OCI-LY7 (cell line): ENCODE measurements around the gene INTS11. TPM values are rescaled to one million over a fixed set of nuclear protein-coding genes. Genes with fewer than 3 reads are reported as not detected.

Experiments used
- BruUV-seq: library from RNA; stranded (reverse); fragments of 400-500 nt; replicated peaks from 2 replicates; lab custom pipeline; 2021; lab: Mats Ljungman, UMichigan
- CTCF ChIA-PET: fragments of 300-600 bp; sonication (Branson Sonifier 250); formaldehyde crosslinking; loops from one replicate; lab custom pipeline; 2022; ENCODE audit warnings: antibody characterized with exemption; ENCODE audit not compliant: unreplicated experiment; lab: Charles Lee
- POLR2A ChIA-PET: fragments of 300-600 bp; sonication (Branson Sonifier 250); formaldehyde crosslinking; loops from one replicate; lab custom pipeline; 2022; ENCODE audit warnings: antibody characterized with exemption; lab: Charles Lee
- DNase-seq: peaks from one replicate; pipeline ENCODE4 v3.0.0-alpha.2; 2015; ENCODE audit warnings: low spot score
- H2AFZ ChIP-seq: fragments of 200-600 bp; sonication (generic), shearing (Covaris generic); 2 replicates; pipeline ENCODE4 v1.6.1; 2014; ENCODE audit warnings: mild to moderate bottlenecking, antibody characterized with exemption, low read length, moderate library complexity
- H3K27ac ChIP-seq: fragments of 200-600 bp; sonication (generic); 2 replicates; pipeline ENCODE4 v1.5.1; 2014; ENCODE audit warnings: mixed run types, low read depth, mild to moderate bottlenecking, moderate library complexity, low read length, inconsistent platforms; ENCODE audit not compliant: poor library complexity, severe bottlenecking
- H3K36me3 ChIP-seq: fragments of 200-600 bp; sonication (generic); 2 replicates; pipeline ENCODE4 v1.6.1; 2014; ENCODE audit warnings: mild to moderate bottlenecking, antibody characterized with exemption, low read length, moderate library complexity, mixed read lengths; ENCODE audit not compliant: insufficient read depth
- H3K4me1 ChIP-seq: fragments of 200-600 bp; sonication (generic); 2 replicates; pipeline ENCODE4 v1.5.1; 2014; ENCODE audit warnings: mild to moderate bottlenecking, low read length; ENCODE audit not compliant: insufficient read depth, poor library complexity, severe bottlenecking
- H3K4me2 ChIP-seq: fragments of 200-600 bp; sonication (generic); 2 replicates; pipeline ENCODE4 v1.6.1; 2014; ENCODE audit warnings: mild to moderate bottlenecking, low read length
- H3K4me3 ChIP-seq: fragments of 200-600 bp; sonication (generic); 2 replicates; pipeline ENCODE4 v1.5.1; 2014; ENCODE audit warnings: mild to moderate bottlenecking, low read depth, low read length; ENCODE audit not compliant: poor library complexity, severe bottlenecking
- H3K79me2 ChIP-seq: fragments of 200-600 bp; sonication (generic); 2 replicates; pipeline ENCODE4 v1.6.1; 2016; ENCODE audit warnings: low read depth, mild to moderate bottlenecking, low read length, moderate library complexity, mixed read lengths; ENCODE audit not compliant: insufficient read depth
- H3K9me2 ChIP-seq: fragments of 200-600 bp; sonication (generic); 2 replicates; pipeline ENCODE4 v1.6.1; 2016; ENCODE audit warnings: mild to moderate bottlenecking, low read length, mixed read lengths; ENCODE audit not compliant: insufficient read depth
- H3K9me3 ChIP-seq: fragments of 200-600 bp; sonication (generic); 2 replicates; pipeline ENCODE4 v1.6.1; 2014; ENCODE audit warnings: mild to moderate bottlenecking, mixed run types, low read length, mixed read lengths
- H4K20me1 ChIP-seq: fragments of 200-600 bp; sonication (generic); 2 replicates; pipeline ENCODE4 v1.6.1; 2014; ENCODE audit warnings: mild to moderate bottlenecking, antibody characterized with exemption, low read length, moderate library complexity, mixed read lengths; ENCODE audit not compliant: insufficient read depth
- EZH2phosphoT487 ChIP-seq: fragments of 200-600 bp; sonication (generic); IDR thresholded peaks from 2 replicates; pipeline ENCODE4 v1.6.1; 2018; ENCODE audit warnings: low read depth, borderline replicate concordance, mild to moderate bottlenecking, mixed run types, antibody characterized with exemption, low read length, moderate library complexity, mixed read lengths
- intact Hi-C: fragments of 100-400 bp; cut with micrococcal nuclease; formaldehyde crosslinking; loops from one replicate; pipeline ENCODE4 v1.10.0; 2022; ENCODE audit not compliant: unreplicated experiment
- total RNA-seq, 2 experiments: library from RNA; depleted of rRNA in 1 of 2; stranded (reverse); fragments of >200 nt in 1 of 2; shearing (Covaris generic) in 1 of 2; gene quantifications; 2 replicates each; pipeline ENCODE4 v1.2.3, GENCODE V29; 2014 to 2022
- TF ChIP-seq, protein P1 (sequence below): fragments of 200-600 bp; sonication (generic); conservative IDR thresholded peaks from 2 replicates; pipeline ENCODE4 v1.5.1; 2014; ENCODE audit warnings: mild to moderate bottlenecking, antibody characterized with exemption, low read length, moderate library complexity, mixed read lengths

The INTS11 gene
- total RNA-seq, 2 experiments from 2014 or later: 142 to 146 TPM

DNA sequence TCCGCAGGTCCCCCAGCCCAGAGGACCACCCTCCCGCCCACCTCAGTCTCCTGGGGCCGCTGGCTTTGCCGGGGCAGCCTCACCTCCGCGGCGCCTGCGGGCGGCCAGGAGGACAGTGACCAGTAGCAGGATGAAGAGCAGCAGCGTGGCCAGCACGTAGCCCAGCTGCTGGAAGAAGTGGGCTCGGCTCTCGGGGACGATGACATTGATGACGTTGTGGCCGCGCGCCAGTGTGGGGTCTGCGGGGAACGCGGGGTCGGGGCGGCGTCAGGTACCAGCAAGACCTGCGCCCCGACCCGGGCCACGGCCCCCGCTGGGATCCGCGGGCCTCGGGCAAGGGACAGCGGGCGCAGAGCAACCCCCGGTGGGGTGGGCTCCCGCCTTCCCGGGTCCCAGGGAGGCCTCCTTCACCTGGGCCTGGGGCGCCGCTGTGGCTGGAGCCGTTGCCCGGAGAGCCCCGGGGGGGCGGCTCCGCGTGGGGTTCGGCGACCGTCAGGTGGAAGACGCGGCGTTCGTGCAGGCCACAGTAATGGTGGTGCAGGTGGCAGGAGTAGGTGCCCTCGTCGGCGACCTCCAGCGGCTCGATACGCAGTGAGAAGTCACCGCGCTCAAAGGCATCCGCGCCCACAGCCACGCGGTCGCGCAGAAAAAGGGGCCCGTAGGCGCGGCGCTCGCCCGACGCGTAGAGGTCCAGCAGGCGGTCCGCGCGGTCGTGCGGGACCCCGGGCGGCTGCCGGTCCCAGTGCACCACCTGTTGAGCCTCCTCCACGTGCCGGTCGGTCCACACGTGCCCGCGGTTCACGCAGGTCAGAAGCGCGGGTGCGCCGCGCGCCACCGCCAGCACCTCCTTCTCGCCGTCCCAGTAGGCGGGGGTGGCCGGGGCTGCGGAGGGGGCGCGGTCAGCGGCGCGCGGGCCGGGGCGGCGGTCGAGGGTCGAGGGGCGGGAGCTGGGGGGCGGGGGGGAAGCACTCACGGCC, 30.1 kb upstream of the INTS11 start:
- no peak for TF ChIP-seq EZH2phosphoT487
- Histone ChIP-seq H3K79me2 (no peaks in the 10 kb centered on the region), H3K9me3 (no peaks in the 10 kb centered on the region), H2AFZ (no peak overlapping the region), H3K27ac (no peak overlapping the region), H3K4me1 (peaks cover 21% of the 10 kb centered on the region), H3K9me2 (no peaks in the 10 kb centered on the region), H3K4me2 (no peak overlapping the region), H3K36me3 (no peaks in the 10 kb centered on the region), H3K4me3 (no peak overlapping the region), H4K20me1 (no peaks in the 10 kb centered on the region)
- intact Hi-C loops: no loop called here
- ChIA-PET CTCF (no interaction called here), POLR2A (no interaction called here)
- no TSS peak for BruUV-seq
- no peak for DNase-seq

DNA sequence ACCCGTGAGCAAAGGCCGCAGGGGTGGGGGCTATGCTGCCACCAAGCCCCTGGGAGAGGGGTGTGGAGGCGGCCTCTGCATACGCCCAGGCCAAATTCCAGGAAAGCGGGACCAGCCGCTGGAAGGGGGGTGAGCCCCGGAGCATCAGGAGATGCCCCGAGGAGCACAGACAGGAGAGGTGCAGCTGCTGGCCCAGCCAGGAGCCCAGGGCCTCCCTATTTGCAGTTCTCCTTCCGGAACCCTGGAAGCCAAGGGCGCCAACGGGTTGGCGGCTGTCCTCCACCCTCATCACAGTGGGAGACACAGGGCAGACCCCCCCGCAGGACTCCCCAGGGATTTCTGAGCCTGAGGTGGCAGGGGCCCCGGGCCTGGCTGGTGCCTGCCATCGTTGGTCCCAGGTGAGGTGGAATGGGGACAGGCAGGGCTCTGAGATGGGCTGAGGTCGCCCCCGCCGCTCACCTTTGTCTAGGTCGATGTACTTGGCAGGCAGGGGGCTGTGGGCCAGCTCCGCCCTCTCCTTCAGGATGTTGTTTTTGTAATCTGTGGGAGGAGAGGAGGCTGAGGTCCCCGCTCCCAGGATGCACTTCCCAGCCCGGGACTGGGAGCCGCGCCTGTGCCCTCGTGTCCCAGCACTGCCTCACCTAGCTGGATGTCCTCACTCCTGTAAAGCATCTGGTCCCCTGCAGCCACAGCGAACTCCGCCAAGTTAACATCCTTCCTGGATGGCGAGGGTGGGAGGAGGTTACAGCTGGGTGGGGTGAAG, 29.1 kb upstream of the INTS11 start:
- Histone ChIP-seq H4K20me1 (no peaks in the 10 kb centered on the region), H3K27ac (no peak overlapping the region), H3K4me1 (peaks cover 21% of the 10 kb centered on the region), H3K79me2 (no peaks in the 10 kb centered on the region), H2AFZ (no peak overlapping the region), H3K4me2 (peak overlapping the region; percentile 17; the same call in 1 of the 2 replicates), H3K4me3 (no peak overlapping the region), H3K36me3 (no peaks in the 10 kb centered on the region), H3K9me3 (no peaks in the 10 kb centered on the region), H3K9me2 (no peaks in the 10 kb centered on the region)
- ChIA-PET POLR2A (no interaction called here), CTCF (no interaction called here)
- intact Hi-C loops: no loop called here
- BruUV-seq: no TSS peak
- DNase-seq: no peak
- TF ChIP-seq, protein P1, sequence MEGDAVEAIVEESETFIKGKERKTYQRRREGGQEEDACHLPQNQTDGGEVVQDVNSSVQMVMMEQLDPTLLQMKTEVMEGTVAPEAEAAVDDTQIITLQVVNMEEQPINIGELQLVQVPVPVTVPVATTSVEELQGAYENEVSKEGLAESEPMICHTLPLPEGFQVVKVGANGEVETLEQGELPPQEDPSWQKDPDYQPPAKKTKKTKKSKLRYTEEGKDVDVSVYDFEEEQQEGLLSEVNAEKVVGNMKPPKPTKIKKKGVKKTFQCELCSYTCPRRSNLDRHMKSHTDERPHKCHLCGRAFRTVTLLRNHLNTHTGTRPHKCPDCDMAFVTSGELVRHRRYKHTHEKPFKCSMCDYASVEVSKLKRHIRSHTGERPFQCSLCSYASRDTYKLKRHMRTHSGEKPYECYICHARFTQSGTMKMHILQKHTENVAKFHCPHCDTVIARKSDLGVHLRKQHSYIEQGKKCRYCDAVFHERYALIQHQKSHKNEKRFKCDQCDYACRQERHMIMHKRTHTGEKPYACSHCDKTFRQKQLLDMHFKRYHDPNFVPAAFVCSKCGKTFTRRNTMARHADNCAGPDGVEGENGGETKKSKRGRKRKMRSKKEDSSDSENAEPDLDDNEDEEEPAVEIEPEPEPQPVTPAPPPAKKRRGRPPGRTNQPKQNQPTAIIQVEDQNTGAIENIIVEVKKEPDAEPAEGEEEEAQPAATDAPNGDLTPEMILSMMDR: no peak
- TF ChIP-seq EZH2phosphoT487: no peak

DNA sequence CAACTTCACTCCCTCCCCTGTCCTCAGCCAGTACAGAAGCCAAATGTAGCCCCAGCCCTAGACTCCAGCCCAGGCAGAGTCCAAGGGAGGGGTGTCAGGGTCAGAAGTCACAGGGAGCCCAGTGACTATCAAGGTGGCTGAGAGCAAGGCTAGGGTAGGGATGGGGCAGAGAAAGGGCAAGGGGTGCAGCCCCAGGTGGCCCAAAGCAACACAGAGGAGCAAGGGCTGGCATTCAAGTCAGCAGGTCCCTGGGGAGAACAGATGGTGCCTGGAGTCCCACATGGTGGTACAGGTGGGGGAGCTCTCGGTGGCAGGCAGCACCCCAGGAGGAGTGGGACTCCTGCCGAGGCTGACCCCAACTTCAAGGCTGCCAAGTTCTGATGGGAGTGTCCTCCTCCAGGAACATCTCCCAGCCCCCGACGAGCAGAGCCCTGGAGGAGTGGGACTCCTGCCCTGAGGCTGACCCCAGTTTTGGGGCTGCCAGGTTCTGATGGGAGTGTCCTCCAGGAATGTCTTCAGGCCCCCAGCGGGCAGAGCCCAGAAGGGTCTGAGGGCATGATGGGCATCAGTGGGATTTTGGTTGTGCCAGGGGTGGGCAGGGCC, 28.4 kb upstream of the INTS11 start:
- Histone ChIP-seq H3K9me3 (no peaks in the 10 kb centered on the region), H3K4me1 (peaks cover 28% of the 10 kb centered on the region), H3K27ac (no peak overlapping the region), H3K79me2 (no peaks in the 10 kb centered on the region), H3K4me2 (peak overlapping the region; percentile 17; the same call in 1 of the 2 replicates), H4K20me1 (no peaks in the 10 kb centered on the region), H3K36me3 (no peaks in the 10 kb centered on the region), H3K4me3 (no peak overlapping the region), H2AFZ (no peak overlapping the region), H3K9me2 (no peaks in the 10 kb centered on the region)
- intact Hi-C loops: no loop called here
- peak; percentile 76 for DNase-seq
- BruUV-seq: no TSS peak
- POLR2A ChIA-PET: no interaction called here
- no peak for TF ChIP-seq EZH2phosphoT487
- TF ChIP-seq, protein P1: no peak
- CTCF ChIA-PET: no interaction called here
